Endothelial cell of umbilical vein (primary cell): ENCODE results near the gene RWDD4.

Source experiments
- EZH2 ChIP-seq: IDR thresholded peaks from 2 replicates; pipeline ENCODE4 v1.6.1; 2012; ENCODE audit warnings: borderline replicate concordance, low read depth, mild to moderate bottlenecking, moderate library complexity, low read length, inconsistent platforms; ENCODE audit not compliant: severe bottlenecking
- TF ChIP-seq, protein P1 (sequence below), 2 donors: IDR thresholded peaks; 1 replicate in 1 of 2; 2 replicates in 1 of 2; pipeline ENCODE4 v1.5.1; 2011; ENCODE audit warnings: low read length in 2 of 2, mild to moderate bottlenecking in 2 of 2, moderate library complexity in 2 of 2, control low read depth in 1 of 2, inconsistent platforms in 1 of 2, low read depth in 1 of 2; ENCODE audit not compliant: insufficient read depth in 1 of 2; ENCODE audit errors: extremely low read depth in 1 of 2

DNA sequence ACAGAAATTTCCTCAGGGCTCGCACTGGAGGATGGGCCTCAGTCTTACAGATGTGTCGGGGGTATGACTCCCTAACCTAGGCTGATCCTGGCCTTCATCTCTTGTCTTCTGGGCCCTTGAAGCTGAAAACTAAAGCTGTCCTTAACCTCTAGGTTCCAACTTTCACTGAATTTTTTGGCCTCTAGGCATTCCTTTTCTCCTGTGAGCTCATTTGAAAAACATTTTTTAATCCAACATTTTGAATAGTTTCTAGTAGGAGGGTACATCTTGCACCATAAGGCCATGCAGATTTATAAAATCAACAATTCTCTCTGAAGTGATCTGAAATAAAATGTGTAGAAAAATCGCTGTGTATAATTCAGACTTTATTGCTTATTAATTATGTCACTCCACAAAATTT lies 19.7 kb downstream of the RWDD4 start:
- TF ChIP-seq, protein P1, sequence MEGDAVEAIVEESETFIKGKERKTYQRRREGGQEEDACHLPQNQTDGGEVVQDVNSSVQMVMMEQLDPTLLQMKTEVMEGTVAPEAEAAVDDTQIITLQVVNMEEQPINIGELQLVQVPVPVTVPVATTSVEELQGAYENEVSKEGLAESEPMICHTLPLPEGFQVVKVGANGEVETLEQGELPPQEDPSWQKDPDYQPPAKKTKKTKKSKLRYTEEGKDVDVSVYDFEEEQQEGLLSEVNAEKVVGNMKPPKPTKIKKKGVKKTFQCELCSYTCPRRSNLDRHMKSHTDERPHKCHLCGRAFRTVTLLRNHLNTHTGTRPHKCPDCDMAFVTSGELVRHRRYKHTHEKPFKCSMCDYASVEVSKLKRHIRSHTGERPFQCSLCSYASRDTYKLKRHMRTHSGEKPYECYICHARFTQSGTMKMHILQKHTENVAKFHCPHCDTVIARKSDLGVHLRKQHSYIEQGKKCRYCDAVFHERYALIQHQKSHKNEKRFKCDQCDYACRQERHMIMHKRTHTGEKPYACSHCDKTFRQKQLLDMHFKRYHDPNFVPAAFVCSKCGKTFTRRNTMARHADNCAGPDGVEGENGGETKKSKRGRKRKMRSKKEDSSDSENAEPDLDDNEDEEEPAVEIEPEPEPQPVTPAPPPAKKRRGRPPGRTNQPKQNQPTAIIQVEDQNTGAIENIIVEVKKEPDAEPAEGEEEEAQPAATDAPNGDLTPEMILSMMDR (IDR thresholded peaks at IDR 0.05; ENCODE audit: extremely low read depth in 1 of 2, insufficient read depth in 1 of 2, low read depth in 1 of 2, low read length in 2 of 2) = no peak
- no peak for TF ChIP-seq EZH2
